Ovary (tissue), 3 donors: ENCODE measurements around the gene INHBB.

Experiments used
- EP300 ChIP-seq: sonication (generic); formaldehyde crosslinking; IDR thresholded peaks from one replicate; pipeline ENCODE4 v1.6.1; 2017; ENCODE audit warnings: antibody characterized with exemption
- TF ChIP-seq, protein P1 (sequence below), 3 donors: fragments of 450-650 bp in 2 of 3; fragments of 200-600 bp in 1 of 3; IDR thresholded peaks; one replicate each; pipeline versions ENCODE4 v1.5.1 to v1.8.0; 2016 to 2022; ENCODE audit warnings: antibody characterized with exemption in 3 of 3, mild to moderate bottlenecking in 1 of 3
- donor health status: DM: no; HTN: no; CAD: no.

GRCh38 chr2:120332384-120332783, 13.6 kb upstream of the INHBB start:
- TF ChIP-seq, protein P1, sequence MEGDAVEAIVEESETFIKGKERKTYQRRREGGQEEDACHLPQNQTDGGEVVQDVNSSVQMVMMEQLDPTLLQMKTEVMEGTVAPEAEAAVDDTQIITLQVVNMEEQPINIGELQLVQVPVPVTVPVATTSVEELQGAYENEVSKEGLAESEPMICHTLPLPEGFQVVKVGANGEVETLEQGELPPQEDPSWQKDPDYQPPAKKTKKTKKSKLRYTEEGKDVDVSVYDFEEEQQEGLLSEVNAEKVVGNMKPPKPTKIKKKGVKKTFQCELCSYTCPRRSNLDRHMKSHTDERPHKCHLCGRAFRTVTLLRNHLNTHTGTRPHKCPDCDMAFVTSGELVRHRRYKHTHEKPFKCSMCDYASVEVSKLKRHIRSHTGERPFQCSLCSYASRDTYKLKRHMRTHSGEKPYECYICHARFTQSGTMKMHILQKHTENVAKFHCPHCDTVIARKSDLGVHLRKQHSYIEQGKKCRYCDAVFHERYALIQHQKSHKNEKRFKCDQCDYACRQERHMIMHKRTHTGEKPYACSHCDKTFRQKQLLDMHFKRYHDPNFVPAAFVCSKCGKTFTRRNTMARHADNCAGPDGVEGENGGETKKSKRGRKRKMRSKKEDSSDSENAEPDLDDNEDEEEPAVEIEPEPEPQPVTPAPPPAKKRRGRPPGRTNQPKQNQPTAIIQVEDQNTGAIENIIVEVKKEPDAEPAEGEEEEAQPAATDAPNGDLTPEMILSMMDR (IDR thresholded peaks at IDR 0.05) = no peak
- TF ChIP-seq EP300 = no peak
